WERI-Rb-1 (cell line): ENCODE measurements around the gene PATJ.

Experiments used
- DNase-seq: peaks from one replicate; pipeline ENCODE4 v3.0.0-alpha.2; 2020
- H3K27ac ChIP-seq: fragments of 250-450 bp; sonication (Bioruptor Pico); 2 replicates; pipeline ENCODE4 v1.5.1; 2020; ENCODE audit warnings: mild to moderate bottlenecking, moderate library complexity
- H3K27me3 ChIP-seq: fragments of 250-450 bp; sonication (Bioruptor Pico); 2 replicates; pipeline ENCODE4 v1.5.1; 2021; ENCODE audit warnings: mild to moderate bottlenecking, low read depth, moderate library complexity; ENCODE audit not compliant: insufficient read depth, severe bottlenecking
- H3K36me3 ChIP-seq: fragments of 250-450 bp; sonication (Bioruptor Pico); 2 replicates; pipeline ENCODE4 v1.5.1; 2020; ENCODE audit warnings: mild to moderate bottlenecking, moderate library complexity
- H3K4me3 ChIP-seq: 2 replicates; pipeline ENCODE4 v1.5.1; 2011; ENCODE audit warnings: low read depth, mild to moderate bottlenecking, control low read depth, low read length
- H3K9me3 ChIP-seq: fragments of 250-450 bp; sonication (Bioruptor Pico); 2 replicates; pipeline ENCODE4 v1.5.1; 2021; ENCODE audit warnings: mild to moderate bottlenecking, moderate library complexity; ENCODE audit not compliant: severe bottlenecking
- TF ChIP-seq, protein P1 (sequence below): IDR thresholded peaks from 2 replicates; pipeline ENCODE4 v1.5.1; 2011; ENCODE audit warnings: low read depth, mild to moderate bottlenecking, control low read depth, inconsistent platforms, low read length

Gene PATJ

GRCh38 chr1:61808321-61808720 lies 66.0 kb downstream of the PATJ start:
- Histone ChIP-seq H3K4me3 (no peak overlapping the region), H3K9me3 (no peaks in the 10 kb centered on the region), H3K27ac (no peak overlapping the region), H3K36me3 (0 out of 2 replicates have a peak, but pooled peaks cover 2% of the 10 kb centered on the region), H3K27me3 (no peaks in the 10 kb centered on the region)
- DNase-seq = no peak
- TF ChIP-seq, protein P1, sequence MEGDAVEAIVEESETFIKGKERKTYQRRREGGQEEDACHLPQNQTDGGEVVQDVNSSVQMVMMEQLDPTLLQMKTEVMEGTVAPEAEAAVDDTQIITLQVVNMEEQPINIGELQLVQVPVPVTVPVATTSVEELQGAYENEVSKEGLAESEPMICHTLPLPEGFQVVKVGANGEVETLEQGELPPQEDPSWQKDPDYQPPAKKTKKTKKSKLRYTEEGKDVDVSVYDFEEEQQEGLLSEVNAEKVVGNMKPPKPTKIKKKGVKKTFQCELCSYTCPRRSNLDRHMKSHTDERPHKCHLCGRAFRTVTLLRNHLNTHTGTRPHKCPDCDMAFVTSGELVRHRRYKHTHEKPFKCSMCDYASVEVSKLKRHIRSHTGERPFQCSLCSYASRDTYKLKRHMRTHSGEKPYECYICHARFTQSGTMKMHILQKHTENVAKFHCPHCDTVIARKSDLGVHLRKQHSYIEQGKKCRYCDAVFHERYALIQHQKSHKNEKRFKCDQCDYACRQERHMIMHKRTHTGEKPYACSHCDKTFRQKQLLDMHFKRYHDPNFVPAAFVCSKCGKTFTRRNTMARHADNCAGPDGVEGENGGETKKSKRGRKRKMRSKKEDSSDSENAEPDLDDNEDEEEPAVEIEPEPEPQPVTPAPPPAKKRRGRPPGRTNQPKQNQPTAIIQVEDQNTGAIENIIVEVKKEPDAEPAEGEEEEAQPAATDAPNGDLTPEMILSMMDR = no peak

DNA sequence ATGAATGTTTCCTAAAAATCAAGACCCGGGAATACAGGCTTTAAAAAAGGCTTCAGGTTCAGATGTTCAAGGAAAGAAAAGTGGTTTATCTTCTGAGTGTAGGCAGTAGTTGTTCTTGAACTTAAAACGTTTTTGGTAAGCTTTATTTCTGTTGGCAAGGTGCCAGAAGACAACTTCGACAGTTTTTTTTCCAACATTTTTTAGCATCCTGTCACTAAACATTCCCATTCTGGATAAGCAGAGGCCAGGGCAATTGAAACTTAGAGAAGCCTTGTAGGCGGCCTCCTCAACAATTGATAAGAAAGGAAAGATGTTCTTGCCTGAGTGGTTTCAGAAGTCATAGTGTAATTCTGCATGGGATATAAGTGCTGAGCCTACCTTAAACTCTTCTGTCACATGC lies 66.7 kb downstream of the PATJ start:
- Histone ChIP-seq H3K27me3 (no peaks in the 10 kb centered on the region), H3K36me3 (0 out of 2 replicates have a peak, but pooled peaks cover 2% of the 10 kb centered on the region), H3K9me3 (no peaks in the 10 kb centered on the region), H3K4me3 (no peak overlapping the region), H3K27ac (no peak overlapping the region)
- TF ChIP-seq, protein P1 = no peak
- DNase-seq = no peak

GRCh38 chr1:61812916-61813315 lies 70.6 kb downstream of the PATJ start:
- no peaks in the 10 kb centered on the region for H3K9me3 ChIP-seq
- DNase-seq = no peak
- H3K27ac ChIP-seq = no peak overlapping the region
- TF ChIP-seq, protein P1 = no peak
- H3K4me3 ChIP-seq = no peak overlapping the region
- H3K36me3 ChIP-seq = no peaks in the 10 kb centered on the region
- H3K27me3 ChIP-seq = no peaks in the 10 kb centered on the region

GRCh38 chr1:61816191-61816590 lies 73.9 kb downstream of the PATJ start:
- H3K36me3 ChIP-seq = no peaks in the 10 kb centered on the region
- no peaks in the 10 kb centered on the region for H3K9me3 ChIP-seq
- H3K27ac ChIP-seq = no peak overlapping the region
- TF ChIP-seq, protein P1 = no peak
- H3K4me3 ChIP-seq = no peak overlapping the region
- H3K27me3 ChIP-seq = no peaks in the 10 kb centered on the region
- DNase-seq = no peak

DNA sequence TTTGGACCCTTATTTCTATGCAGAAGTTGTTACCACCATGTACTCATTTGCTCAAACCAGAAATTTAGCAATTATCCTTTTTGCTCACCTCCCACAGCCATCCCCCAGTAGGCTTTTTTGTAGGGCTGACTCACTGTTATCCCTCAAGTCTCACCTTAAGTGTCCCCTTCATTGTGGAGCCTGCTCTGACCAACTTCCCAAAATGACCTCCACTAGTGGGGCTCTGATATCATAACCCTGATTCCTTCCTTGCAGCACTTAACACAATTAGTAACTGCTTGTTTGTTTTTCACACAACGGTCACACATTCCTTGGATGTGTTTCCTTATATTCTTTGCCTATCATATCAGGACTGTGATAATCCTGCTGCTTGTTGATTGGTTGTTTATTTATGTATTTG lies 76.7 kb downstream of the PATJ start:
- TF ChIP-seq, protein P1 = no peak
- H3K27ac ChIP-seq = no peak overlapping the region

GRCh38 chr1:61819421-61819820 lies 77.1 kb downstream of the PATJ start:
- DNase-seq = no peak
- TF ChIP-seq, protein P1 = no peak
- Histone ChIP-seq H3K27me3 (no peaks in the 10 kb centered on the region), H3K36me3 (peaks cover 10% of the 10 kb centered on the region), H3K9me3 (no peaks in the 10 kb centered on the region), H3K4me3 (no peak overlapping the region), H3K27ac (no peak overlapping the region)

More for the DNA sequence above, 76.7 kb downstream of the PATJ start:
- Histone ChIP-seq H3K27me3 (no peaks in the 10 kb centered on the region), H3K36me3 (peaks cover 10% of the 10 kb centered on the region), H3K9me3 (no peaks in the 10 kb centered on the region), H3K4me3 (no peak overlapping the region)
- no peak for DNase-seq
